DMS 273 (cell line): ENCODE measurements around the gene ING3.

ENCODE experiments used
- DNase-seq: peaks from one replicate; lab custom pipeline; 2025; ENCODE audit not compliant: unreplicated experiment; lab: John Stamatoyannopoulos, UW

Gene ING3

GRCh38 chr7:121023683-121024511 lies 73.3 kb downstream of the ING3 start:
- no peak for DNase-seq

GRCh38 chr7:121024611-121025010 lies 74.0 kb downstream of the ING3 start:
- DNase-seq: no peak

GRCh38 chr7:121026159-121026558 lies 75.6 kb downstream of the ING3 start:
- DNase-seq: no peak

GRCh38 chr7:121026577-121027111 lies 76.1 kb downstream of the ING3 start:
- no peak for DNase-seq
